Hematopoietic multipotent progenitor cell treated with erythropoietin and hydrocortisone succinate and interleukin-3 and kit ligand, for 4 days (in vitro differentiated cells): ENCODE measurements around the gene ZBTB46.
"Not testable (repeated sequence)": the region's sequence is repeated elsewhere in the genome, so short reads cannot be mapped to it uniquely, and the experiment has no call there.

Experiments
- DNase-seq: peaks from one replicate; pipeline ENCODE4 v3.0.0-alpha.2; 2015

The ZBTB46 gene

DNA sequence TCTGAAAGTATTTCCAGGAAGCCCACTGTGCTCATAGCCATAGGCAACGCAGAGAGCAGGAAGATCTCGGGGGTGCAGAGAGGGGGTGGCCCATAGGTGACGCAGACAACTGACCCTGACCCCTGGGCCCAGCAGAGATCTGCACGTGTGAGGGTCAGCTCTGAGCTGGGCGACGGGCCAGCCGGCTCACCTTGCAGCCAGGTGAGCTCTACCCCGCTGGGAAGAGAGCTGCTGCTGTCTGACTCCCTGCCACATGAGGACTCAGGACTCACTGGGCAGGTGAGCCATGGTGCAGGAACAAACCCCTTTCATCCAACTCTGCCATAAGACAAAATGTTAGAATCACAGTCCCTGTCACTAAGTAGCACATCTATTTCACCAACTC, 19.6 kb downstream of the ZBTB46 start:
- no peak for DNase-seq

DNA sequence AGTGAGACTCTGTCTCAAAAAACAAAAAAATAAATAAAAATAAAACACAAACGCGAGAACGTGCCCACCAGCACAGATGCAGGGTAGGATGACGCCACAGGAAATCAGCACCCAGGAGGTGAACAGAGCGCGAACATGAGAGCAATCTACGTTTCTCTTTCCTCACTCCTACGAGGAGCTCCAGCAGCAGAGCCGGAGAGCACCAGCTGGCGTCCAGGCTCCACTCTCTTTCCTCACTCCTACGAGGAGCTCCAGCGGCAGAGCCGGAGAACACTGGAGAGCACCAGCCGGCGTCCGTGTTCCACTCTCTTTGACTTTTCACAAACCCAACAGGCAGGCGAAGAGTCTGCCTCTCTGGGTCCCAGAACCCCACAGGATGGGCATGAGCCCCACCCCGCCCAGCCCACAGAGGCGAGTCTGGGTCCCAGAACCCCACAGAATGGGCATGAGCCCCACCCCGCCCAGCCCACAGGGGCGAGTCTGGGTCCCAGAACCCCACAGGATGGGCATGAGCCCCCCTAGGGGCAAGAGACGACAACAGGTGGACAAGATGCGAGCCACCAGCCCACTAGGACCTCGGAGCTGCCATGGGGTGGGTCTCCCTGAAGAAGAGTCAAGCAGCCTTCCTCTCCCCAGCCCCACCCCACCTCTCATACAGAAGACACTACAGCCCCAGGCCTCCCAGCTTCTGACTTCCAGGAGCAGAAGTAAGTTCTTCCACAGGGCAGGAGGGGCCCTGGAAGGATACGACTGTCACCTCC, 20.2 kb downstream of the ZBTB46 start:
- DNase-seq = no peak

DNA sequence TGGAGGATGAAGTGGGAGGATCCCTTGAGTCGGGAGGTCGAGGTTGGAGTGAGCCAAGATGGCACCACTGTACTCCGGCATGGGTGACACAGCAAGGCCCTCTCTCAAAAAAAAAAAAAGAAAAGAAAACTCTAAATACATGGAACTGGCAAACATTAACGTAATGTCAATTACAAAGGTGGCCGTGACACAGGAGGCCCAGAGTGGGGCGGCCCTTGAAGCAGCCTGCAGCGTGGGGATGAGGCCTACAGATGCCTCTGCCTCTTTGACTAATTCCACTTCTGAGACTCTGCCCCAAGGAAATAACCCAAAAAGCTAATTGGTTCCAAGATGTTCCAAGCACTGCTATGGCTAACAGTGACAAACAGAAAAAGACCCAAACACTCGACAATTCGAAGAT, 21.2 kb downstream of the ZBTB46 start:
- DNase-seq = no peak

DNA sequence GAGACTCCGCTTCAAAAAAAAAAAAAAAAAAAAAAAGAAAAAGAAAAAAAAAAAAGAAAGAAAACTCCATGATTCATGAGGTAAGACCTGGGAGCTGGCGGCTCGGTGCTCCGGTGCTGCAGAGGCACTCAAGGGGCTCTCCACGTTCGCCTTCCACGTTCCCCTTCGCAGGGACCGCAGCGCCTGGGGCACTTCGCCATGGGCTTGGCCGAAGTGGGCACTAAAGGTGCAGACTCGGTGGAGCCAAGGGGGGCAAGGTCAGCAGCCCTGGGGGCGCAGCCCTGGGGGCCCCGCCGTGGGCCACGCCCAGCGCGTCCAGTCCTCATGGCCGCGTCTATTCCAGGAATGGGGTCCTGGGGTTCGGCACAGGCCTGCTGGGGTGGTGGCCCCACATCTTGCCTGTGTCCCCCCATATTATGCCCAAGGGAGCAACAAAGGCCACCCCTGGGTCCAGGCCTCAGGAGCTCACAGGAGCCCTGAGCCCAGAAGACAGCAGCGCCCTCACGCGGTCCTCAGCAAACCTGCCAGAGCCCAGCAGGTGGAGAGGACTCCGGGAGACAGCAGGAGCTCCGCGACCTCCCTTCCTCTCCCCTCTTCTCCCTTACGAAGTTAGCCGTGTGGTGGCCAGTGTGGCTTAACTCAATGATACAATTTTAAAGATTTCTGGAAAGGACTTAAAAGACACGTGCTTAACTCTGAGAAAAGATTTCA, 21.9 kb downstream of the ZBTB46 start:
- no peak for DNase-seq

DNA sequence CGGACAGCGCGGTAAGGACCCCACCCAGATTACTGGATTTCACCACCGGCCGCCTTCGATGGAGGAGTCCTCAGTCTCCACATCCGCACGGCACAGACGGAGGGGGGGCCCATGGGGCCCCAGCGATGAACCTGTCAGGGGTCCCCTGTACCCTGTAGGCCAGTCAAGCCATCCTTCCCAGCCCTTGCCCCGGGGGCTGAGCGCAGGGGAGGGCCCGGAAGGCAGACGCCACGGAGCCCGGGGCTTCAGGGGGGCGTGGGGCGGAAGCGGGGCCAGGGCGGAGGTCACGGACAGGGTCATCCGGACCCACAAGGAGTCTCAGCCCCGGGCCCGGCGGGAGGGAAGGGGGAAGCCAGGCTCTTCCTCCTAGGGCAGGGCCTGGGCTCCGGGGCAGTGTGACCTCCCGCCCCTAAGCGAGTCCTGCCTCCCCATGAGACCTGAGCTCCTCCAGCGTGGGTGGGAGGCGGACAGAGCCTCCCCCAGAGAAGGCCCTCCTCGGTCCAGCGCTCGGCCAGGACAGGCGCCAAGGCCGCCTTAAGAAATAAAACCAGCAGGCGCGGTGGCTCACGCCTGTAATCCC, 22.8 kb downstream of the ZBTB46 start:
- DNase-seq = no peak

DNA sequence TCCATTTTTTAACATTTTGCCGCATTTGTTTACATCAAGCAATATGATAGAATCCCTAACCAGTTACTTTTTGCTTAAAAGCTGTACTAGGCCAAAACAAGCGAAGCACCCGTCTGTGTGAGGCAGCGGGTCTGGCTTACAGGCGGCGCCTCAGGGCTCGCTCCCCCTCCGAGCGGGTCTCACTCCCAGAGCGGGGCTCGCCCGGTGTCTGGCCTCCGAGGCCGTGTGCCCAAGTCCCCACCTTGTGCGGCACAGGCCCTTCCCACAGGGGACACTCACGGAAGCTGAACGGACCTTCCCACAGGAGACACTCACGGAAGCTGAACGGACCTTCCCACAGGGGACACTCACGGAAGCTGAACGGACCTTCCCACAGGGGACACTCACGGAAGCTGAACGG, 23.4 kb downstream of the ZBTB46 start:
- DNase-seq = no peak

DNA sequence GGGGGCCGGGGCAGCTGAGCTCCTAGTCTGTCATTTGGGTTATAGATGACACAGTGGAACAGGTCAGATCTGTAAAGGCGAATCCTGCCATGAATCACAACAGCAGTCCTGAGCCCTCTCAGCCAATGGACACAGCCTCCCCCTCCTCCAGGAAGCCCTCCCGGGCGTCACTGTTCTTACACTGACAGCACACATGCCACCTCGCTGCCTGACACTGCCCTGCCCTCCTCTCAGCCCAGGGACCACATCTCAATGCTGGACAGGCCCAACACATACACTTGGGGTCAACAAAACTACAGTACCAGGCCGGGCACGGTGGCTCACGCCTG, 26.8 kb downstream of the ZBTB46 start:
- DNase-seq = no peak

DNA sequence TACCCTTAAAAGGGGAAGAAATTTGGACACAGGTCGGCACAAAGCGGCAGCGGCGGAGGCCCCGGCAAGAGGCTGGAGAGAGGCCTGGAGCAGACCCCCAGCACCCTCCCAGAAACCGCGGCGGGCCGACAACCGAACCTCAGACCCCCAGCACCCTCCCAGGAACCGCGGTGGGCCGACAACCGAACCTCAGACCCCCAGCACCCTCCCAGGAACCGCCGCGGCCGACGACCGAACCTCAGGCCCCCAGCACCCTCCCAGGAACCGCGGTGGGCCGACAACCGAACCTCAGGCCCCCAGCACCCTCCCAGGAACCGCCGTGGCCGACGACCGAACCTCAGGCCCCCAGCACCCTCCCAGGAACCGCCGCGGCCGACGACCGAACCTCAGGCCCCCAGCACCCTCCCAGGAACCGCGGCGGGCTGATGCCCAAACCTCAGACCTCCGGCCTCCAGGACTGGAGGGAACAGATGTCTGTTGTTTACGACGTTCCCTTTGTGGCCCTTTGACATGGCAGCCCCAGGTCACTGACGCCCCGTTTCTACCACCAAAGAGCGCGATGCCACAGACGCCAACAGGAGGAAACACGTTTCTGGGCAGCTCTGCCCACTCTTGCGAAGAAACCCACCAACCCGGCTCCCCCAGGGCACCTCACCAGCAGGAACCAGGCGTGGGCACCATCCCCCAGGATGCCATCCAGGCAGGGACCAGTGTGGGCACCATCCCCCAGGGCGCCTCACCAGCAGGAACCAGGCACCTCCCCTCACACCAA, 28.4 kb downstream of the ZBTB46 start:
- no peak for DNase-seq

DNA sequence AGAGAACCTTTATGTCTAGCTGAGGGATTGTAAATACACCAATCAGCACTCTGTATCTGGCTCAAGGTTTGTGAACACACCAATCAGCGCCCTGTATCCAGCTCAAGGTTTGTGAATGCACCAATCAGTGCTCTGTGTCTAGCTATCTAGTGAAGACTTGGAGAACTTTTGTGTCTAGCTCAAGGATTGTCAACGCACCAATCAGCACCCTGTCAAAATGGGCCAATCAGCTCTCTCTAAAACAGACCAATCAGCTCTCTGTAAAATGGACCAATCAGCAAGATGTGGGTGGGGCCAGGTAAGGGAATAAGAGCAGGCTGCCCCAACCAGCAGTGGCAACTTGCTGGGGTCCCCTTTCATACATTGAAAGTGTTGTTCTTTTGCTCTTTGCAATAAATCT, 29.9 kb downstream of the ZBTB46 start:
- DNase-seq = peak; percentile 41

DNA sequence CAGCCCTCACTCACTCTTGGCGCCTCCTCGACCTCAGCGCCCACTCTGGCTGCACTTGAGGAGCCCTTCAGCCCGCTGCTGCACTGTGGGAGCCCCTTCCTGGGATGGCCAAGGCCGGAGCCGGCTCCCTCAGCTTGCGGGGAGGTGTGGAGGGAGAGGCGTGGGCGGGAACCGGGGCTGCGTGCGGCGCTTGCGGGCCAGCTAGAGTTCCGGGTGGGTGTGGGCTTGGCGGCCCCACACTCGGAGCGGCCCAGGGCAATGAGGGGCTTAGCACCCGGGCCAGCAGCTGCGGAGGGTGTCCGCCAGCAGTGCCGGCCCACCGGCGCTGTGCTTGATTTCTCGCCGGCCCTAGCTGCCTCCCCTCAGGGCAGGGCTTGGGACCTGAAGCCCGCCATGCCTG, 30.7 kb downstream of the ZBTB46 start:
- not testable (repeated sequence) for DNase-seq

DNA sequence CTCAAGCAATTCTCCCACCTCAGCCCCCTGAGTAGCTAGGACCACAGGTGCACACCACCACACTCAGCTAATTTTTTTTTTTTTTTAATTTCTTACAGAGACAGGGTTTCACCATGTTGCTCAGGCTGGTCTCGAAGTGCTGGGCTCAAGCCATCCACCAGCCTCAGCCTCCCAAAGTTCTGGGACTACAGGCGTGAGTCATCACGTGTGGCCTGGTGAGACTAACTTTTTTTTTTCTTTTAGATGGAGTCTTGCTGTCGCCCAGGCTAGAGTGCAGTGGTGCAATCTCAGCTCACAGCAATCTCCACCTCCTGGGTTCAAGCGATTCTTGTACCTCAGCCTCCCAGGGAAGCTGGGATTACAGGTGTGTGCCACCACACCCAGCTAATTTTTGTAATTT, 31.9 kb downstream of the ZBTB46 start:
- DNase-seq = not testable (repeated sequence)

DNA sequence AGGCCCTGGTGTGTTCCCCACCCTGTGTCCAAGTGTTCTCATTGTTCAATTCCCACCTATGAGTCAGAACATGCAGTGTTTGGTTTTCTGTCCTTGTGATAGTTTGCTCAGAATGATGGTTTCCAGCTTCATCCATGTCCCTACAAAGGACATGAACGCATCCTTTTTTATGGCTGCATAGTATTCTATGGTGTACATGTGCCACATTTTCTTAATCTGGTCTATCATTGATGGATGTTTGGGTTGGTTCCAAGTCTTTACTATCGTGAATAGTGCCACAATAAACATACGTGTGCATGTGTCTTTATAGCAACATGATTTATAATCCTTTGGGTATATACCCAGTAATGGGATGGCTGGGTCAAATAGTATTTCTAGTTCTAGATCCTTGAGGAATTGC, 33.9 kb downstream of the ZBTB46 start:
- not testable (repeated sequence) for DNase-seq

DNA sequence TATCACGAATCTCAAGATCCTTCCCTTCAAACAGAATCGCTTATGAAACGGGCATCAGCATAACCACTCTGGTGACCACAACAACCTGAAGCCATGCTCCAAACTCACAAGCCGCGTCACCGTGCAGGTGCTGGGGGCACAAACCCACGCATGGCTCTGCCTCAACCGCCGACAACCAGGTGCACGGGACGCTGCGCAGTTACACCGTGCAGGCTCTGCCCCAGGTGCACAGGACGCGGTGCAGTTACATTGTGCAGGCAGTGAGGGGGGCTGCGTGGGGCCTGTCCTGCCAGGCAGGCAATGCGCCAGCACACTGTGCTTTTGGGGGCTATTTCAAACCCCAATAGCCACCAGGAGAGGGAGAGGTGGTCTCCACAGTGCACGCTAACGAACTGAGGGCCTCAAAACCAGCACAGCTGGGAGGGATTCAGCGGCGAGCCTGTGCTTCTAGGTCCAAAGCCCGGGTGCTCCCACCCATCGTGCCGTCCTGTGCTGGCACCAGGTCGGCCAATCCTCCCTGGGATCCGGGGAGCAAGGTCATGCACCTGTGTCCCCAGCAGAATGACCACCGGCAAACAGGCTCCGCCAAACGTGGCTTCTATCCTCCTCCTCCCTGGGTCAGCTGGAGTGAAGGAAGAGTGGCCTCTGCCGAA, 35.8 kb downstream of the ZBTB46 start:
- no peak for DNase-seq

DNA sequence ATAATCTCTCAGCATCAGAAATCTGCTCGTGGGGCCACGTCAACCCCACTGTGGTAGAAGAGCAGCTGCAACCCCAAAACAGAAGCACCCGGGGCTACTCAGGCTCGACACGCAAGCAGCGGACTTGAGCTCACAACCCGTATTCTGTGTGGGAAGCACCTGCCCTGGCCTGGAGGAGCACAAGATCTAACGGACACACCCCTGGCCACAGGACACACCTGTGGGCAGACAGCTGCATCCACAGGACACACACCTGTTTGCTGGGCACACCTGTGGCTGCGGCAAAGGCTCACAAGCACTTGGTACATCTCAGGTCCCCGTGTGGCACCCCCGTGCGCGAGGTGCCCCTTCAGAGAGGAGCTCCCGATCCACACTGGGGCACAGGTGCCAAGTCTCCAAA, 36.5 kb downstream of the ZBTB46 start:
- no peak for DNase-seq

DNA sequence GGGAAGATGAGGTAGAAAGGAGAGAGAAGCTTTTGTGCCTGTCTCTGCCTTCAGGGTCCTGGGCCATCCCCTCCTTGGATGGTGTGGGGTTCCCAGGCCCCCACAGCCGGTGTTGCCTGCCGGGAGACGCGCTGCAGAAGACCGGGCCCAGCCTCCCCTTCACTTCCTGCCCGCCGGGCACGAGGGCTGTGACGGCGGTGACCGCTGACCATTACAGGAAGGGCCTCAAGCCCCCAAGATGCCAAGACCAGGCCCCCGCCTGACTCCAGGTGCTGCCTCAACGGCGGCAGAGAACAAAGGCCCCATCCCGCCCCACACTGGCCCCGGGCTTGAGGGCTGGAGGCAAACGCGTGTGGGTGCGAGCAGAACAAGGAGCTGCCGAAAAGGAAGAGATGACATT, 38.2 kb downstream of the ZBTB46 start:
- no peak for DNase-seq

DNA sequence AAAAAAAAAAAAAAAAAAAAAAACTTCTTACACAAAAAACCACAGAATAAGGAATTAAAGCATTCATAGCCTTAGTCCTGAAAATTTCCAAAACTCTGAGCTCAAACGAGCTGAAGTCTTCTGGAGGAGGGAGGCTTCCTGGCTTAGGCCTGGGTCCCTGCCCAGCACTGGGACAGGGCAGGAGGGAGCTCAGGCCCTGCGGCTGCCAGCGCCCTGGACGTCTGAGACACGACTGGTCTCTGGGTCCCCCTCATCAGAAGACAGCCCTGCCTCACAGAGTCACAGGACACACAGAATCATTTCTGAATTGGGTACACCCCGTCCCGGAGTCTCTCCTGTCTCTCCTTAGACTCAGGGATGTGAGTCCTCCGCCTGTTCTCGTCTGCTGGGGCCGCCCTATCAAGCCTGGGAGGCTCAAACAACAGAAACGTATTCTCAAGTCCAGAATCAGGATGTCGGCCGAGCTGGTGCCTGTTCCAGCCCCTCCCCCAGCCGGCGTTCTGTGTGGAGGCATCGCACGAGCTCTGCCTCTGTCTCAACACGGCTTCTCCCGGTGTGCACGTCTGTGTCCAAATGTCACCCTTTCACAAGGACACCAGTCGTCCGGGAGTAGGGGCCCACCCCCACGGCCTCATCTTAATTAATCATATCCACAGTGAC, 39.4 kb downstream of the ZBTB46 start:
- no peak for DNase-seq

DNA sequence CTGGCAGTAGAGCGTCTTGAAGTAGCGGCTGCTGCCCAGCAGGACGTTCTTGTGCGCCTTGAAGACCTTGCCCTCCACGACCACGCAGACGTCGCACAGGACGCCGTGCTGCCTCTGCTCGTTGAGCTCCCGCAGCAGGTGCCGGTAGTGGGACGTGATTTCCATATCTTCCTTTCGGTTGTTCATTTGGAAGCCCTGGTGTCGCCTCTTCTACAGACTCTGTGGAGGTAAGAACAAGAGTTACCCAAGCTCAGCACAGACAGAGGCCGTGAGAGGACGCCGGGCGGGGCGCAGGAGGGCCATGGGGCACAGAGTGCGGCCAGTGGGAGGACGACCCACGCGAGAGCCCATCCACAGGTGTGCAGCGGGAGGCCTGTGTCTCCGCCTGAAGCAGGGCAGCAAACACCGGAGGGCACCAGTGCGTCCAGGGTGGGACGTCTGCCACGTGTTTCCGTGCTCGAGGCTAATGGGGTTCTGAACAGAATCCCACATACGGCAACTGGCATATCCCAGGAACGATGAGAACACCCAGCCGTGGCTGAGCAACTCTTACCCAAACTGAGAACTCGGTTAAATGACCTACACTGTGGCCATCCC, 40.4 kb downstream of the ZBTB46 start:
- no peak for DNase-seq

DNA sequence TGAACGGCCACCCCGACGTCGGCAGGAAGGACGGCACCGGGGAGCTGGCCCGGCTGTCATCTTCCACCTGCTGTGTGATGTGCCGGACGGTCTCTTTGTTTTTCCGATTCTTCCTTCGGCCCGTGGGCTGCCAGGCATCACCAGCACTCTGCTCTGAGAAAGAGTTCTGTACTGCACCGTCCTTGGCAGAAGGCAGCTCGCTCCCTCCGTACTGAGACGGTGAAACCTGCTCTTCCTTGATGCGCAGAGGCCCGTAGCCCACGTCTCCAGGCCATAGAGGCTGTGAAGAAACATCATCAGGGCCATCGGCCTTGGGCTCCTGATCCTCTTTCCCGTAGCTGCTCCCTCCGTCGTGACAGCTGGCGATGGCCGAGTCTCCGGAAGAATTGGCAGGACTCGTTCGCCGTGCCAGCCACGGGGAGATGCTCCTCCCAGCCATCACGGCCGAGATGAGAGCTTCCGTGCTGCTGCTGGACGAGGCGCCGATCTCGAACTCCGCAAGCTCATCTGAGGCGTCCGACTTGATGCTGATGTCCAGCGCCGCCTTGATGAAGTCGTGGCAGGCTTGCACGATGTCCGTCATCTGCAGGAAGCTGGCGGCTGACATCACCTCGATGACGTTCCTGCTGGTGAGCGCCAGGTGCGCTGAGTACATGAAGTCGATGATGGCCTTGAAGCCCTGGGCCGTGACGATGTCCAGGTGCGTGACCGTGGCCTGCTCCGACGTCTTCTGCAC, 41.1 kb downstream of the ZBTB46 start:
- DNase-seq = no peak

DNA sequence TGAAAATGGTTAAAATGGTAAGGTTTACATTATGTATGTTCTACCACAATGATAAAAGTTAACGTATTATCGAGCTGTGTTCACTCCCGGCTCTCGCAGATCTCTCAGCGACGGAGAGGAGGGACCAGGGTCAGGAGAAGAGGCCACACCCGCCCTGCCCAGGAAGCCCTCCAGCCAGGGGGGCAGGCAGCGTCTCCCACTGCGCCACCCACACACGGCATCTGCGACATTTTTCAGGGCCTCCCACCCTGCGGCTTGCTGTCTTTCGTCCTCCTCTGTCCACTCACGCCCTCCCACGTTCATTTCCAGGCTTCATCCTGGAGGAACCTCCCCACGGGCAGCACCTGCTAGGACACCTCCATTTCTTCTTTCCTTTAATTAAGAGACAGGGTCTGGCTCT, 43.3 kb downstream of the ZBTB46 start:
- no peak for DNase-seq

DNA sequence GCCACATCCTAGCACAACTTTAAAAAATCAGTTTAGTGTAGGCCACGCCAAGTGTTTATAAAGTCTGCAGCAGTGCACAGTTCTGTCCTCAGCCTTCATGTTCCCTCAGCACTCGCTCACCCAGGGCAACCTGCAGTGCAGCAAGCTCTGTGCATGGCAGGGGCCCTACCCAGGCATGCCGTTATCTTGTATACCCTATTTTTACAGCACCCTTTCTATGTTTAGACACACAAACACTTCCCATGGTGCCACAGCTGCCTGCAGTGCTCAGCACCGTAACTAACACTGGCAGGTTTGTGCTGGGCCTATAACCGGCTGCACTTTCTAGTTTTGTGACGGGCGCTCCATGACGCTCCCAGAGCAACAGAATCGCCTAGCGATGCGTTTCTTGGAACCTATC, 43.8 kb downstream of the ZBTB46 start:
- no peak for DNase-seq

DNA sequence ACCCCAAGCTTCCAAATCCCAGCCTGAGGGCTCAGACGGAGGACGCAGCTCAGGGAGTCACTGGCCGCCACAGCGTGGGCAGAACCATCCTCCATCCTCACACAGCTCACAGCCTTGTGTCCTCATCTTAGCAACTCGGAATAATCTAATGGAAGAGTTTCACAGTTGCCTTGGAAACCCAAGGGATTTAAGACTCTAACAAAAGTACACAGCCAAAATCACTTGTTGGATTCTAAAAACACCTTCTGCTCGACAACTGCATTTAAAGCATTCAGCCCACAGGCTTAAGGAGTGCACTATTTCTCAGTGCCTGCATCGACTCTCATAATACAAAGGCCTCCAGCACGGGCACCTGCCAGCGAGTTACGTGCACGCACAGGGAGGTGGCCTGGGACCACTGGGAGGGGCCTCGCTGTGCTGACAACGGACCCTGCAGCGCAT, 45.4 kb downstream of the ZBTB46 start:
- DNase-seq = no peak
